Lower lobe of right lung (tissue), 2 donors: ENCODE results near the gene LRCH1. TPM values are rescaled to one million over a fixed set of nuclear protein-coding genes. Genes with fewer than 3 reads are reported as not detected.

Source experiments
- ATAC-seq, 2 donors: fragments of 200-7000 bp; cut with Tn5 transposase; one replicate each; pipeline ENCODE4 v1.9.1; 2020 to 2022; ENCODE audit warnings: mild to moderate bottlenecking in 2 of 2, moderate library complexity in 2 of 2
- DNase-seq: peaks from one replicate; pipeline ENCODE4 v3.0.0-alpha.2; 2020
- H3K27ac ChIP-seq: fragments of 200-600 bp; one replicate; pipeline ENCODE4 v1.8.0; 2022
- H3K27me3 ChIP-seq: fragments of 200-600 bp; one replicate; pipeline ENCODE4 v1.8.0; 2022; ENCODE audit warnings: low read depth
- H3K36me3 ChIP-seq: fragments of 200-600 bp; one replicate; pipeline ENCODE4 v1.8.0; 2022; ENCODE audit warnings: mild to moderate bottlenecking
- H3K4me1 ChIP-seq: fragments of 200-600 bp; one replicate; pipeline ENCODE4 v1.8.0; 2022
- H3K4me3 ChIP-seq: fragments of 200-600 bp; one replicate; pipeline ENCODE4 v1.8.0; 2022; ENCODE audit warnings: mild to moderate bottlenecking
- H3K9me3 ChIP-seq: fragments of 200-600 bp; one replicate; pipeline ENCODE4 v1.8.0; 2022
- CTCF ChIP-seq: fragments of 200-600 bp; IDR thresholded peaks from one replicate; pipeline ENCODE4 v1.8.0; 2022; ENCODE audit warnings: antibody characterized with exemption, mild to moderate bottlenecking
- intact Hi-C: fragments of 100-400 bp; cut with DNase I; formaldehyde crosslinking; loops from one replicate; pipeline ENCODE4 v1.11.0; 2022
- total RNA-seq: library from RNA; stranded (reverse); fragmentation: NEBNext Ultra II Directional; extraction: Animal tissue kit (Norgen Biotek cat#: 25700); gene quantifications from one replicate; pipeline ENCODE4 v1.2.1, GENCODE V29; 2021
- donor health status: DM: no; HTN: yes; CAD: no; lungs with severe emphysema.

The LRCH1 gene
- total RNA-seq, 1 donor from 2014 or later = 25.9 TPM

- H3K4me3 ChIP-seq = no peak overlapping the region
- no peaks in the 10 kb centered on the region for H3K27me3 ChIP-seq
- no peaks in the 10 kb centered on the region for H3K36me3 ChIP-seq
- no peak for DNase-seq
- ATAC-seq = no peak
- intact Hi-C loops = no loop called here
- no peak for TF ChIP-seq CTCF
- H3K4me1 ChIP-seq = peaks cover 81% of the 10 kb centered on the region
- peak overlapping the region; percentile 38 for H3K27ac ChIP-seq
- no peaks in the 10 kb centered on the region for H3K9me3 ChIP-seq
Measured at GRCh38 chr13:46595885-46596275, 42.9 kb downstream of the LRCH1 start.

GRCh38 chr13:46596466-46596865, 43.5 kb downstream of the LRCH1 start:
- no peak overlapping the region for H3K4me3 ChIP-seq
- peaks cover 81% of the 10 kb centered on the region for H3K4me1 ChIP-seq
- ATAC-seq (no peak), DNase-seq (no peak)
- peak overlapping the region; percentile 38 for H3K27ac ChIP-seq
- no peaks in the 10 kb centered on the region for H3K9me3 ChIP-seq
- no peak for TF ChIP-seq CTCF
- no peaks in the 10 kb centered on the region for H3K27me3 ChIP-seq
- H3K36me3 ChIP-seq = no peaks in the 10 kb centered on the region
- intact Hi-C loops = no loop called here

DNA sequence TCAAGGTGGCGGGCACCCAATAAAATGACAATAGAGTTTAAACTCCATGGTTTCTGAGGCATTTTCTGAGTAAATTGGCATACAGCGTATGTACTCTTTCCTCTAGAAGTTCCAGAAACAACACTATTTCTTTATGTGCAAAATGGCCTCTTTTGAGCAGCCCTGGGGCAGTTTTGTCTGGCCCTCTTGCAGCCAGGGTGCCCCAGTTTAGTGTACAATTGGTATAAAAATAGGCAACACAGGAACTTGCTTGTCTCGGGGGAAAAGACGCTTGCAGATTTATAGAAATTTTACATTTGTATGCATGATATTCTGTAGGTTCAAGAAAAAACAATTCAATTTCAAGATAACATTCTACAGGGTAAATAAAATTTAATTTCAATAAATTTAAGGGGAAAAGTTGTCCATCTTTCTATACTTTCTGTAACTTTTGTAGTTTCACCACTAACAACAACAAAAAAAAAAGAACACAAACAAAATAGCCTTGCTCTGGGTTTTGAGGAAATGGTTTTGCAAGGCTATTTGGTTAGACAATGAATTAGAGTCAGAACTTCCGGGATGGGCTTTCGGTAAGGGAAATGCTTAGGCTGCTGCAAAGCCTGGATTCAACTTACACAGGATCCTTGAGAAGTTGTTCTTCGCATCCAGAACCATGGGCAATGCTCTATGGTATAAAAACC, 45.3 kb downstream of the LRCH1 start:
- Histone ChIP-seq H3K36me3 (no peaks in the 10 kb centered on the region), H3K27me3 (no peaks in the 10 kb centered on the region), H3K27ac (peak overlapping the region; percentile 50), H3K4me1 (peaks cover 81% of the 10 kb centered on the region), H3K9me3 (no peaks in the 10 kb centered on the region), H3K4me3 (no peak overlapping the region)
- ATAC-seq (no peak), DNase-seq (no peak)
- no peak for TF ChIP-seq CTCF
- intact Hi-C loops = no loop called here

- TF ChIP-seq CTCF = no peak
- intact Hi-C loops = no loop called here
- ATAC-seq (no peak), DNase-seq (no peak)
- Histone ChIP-seq H3K4me3 (no peak overlapping the region), H3K36me3 (no peaks in the 10 kb centered on the region), H3K9me3 (no peaks in the 10 kb centered on the region), H3K27me3 (no peaks in the 10 kb centered on the region), H3K4me1 (peaks cover 81% of the 10 kb centered on the region), H3K27ac (peak overlapping the region; percentile 50)
Measured at GRCh38 chr13:46598820-46599180, 45.8 kb downstream of the LRCH1 start.

- no peaks in the 10 kb centered on the region for H3K36me3 ChIP-seq
- no peaks in the 10 kb centered on the region for H3K27me3 ChIP-seq
- ATAC-seq (no peak), DNase-seq (no peak)
- intact Hi-C loops = no loop called here
- no peak overlapping the region for H3K27ac ChIP-seq
- TF ChIP-seq CTCF = no peak
- H3K9me3 ChIP-seq = no peaks in the 10 kb centered on the region
- no peak overlapping the region for H3K4me3 ChIP-seq
- peaks cover 84% of the 10 kb centered on the region for H3K4me1 ChIP-seq
Measured at GRCh38 chr13:46600943-46601311, 48.0 kb downstream of the LRCH1 start.

- intact Hi-C loops = no loop called here
- H3K4me3 ChIP-seq = no peak overlapping the region
- H3K36me3 ChIP-seq = no peaks in the 10 kb centered on the region
- ATAC-seq (no peak), DNase-seq (no peak)
- peaks cover 85% of the 10 kb centered on the region for H3K4me1 ChIP-seq
- no peak overlapping the region for H3K27ac ChIP-seq
- TF ChIP-seq CTCF = no peak
- H3K27me3 ChIP-seq = no peaks in the 10 kb centered on the region
- H3K9me3 ChIP-seq = no peaks in the 10 kb centered on the region
Measured at GRCh38 chr13:46602531-46602930, 49.6 kb downstream of the LRCH1 start.
